Islet precursor cell (in vitro differentiated cells): Measurements from ENCODE around the gene PIP5K1B.
A peak's percentile ranks its signal among the peaks of the same experiment; 100 is the strongest.

Experiments
- DNase-seq: peaks from one replicate; pipeline ENCODE4 v3.0.0-alpha.2; 2018

Gene PIP5K1B

DNA sequence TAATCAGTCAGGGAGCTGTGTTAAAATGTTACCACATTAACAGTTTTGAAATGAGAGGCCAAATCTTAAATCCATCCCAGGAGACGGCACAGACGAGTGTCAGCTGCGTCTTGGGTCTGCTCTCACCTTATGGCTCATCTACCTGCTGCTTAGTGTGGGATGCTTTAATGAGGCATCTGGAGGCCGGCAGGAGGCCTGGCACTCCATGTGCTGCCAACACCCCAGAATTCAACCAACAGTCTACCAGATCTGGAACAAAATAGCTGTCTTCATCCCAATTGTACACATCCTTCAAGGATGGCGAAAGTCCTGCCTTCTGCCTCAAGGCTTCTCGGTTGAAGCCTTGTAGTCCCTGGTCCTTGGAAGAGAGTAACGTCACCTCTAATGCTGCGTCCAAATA, 296.9 kb downstream of the PIP5K1B start:
- DNase-seq, result peak; percentile 32

DNA sequence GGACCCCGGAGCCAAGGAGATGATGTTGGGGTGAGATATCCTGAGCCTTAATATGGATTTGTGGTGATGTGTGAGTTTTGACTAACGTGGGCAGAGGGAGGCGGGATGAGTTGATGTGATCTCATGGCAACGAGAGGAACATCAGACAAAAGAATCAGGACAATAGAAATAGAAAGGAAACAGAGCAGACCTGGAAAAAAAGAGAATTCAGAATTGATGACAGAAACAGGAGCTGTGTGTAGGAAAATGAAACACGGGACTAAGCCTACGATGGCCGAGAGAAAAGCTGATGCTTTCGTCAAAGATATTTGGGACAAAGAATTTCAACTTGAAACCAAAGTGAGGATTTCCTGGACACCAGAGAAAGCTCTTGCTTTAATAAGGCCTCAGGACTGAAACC, 298.0 kb downstream of the PIP5K1B start:
- no peak for DNase-seq

DNA sequence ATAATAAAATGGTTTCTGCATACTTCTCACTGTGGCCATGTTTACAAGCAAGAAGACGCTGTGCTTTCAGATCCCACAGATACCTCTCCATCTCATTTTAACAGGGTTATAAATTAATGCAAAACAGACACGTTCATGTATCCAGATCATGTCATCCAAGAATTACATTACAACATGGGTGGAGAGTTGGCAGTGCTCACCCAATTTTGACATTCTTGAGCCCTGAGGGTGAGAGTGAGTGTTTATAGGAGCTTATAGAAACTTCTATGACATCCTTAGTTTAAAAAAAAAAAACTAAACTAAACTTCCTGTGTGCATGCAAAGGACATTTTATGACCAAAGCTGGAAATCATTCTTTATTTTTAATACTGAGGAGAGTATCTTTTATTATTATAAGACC, 299.8 kb downstream of the PIP5K1B start:
- DNase-seq, result no peak

DNA sequence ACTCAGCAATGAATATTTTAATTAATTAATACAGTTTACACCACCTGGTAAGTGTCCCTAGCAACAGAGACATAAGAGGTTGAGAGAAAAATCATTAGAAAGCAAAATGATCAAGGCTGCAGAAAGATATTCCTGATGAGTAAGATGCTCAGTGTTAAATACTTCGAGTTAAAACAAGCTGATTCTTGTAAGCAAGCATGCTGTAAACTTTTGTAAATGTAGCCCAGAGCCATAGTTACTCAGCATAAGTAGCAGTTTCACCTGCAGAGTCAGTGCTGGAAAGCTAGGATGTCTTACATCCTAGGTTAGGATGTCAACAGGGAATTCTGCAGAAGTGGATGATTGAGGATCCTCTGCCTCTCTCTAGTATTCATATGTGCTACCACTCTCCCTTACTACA, 304.7 kb downstream of the PIP5K1B start:
- peak; percentile 19 for DNase-seq

DNA sequence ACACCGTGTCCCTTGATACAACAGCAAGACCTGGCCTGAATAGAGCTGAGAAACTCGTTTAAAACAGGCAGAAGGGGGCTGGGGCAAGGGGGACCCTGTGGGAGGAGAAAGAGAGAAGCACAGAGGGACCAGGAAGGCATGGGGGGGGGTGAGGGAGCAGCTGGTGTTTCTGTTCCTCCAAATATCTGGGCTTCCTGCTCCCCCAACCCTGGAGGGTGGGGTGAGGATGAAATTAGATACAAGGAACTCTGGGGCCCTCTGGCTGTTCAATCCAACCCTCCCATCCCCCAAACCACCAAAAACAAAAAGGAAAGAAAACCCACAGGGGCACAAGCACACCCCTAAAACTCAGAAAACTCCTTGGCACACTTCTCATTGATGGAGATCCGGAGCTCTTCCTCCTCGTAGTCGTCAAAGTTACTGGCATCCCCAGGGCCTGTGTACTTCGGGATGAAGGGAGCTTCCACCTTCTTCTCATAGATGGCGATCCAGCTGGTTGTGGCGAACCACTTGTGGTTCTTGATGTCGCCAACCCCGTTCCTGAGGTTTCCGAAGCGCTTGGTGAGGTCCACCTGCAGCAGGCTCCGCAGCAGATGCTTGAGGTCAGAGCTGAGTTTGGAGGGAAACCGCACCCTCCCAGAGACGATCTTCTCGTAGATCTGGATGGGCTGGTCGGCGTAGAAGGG, 307.8 kb downstream of the PIP5K1B start:
- no peak for DNase-seq

DNA sequence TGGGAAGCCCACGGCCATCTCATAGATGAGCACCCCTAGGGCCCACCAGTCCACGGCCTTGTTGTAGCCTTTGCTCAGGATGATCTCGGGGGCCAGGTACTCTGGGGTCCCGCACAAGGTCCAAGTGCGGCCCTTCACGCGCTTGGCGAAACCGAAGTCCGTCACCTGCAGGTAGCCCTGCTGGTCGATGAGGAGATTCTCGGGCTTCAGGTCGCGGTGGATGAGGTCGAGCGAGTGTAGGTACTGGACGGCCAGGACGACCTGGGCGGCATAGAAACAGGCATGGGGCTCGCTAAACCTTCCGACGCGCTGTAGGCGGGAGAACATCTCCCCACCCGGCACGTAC, 308.3 kb downstream of the PIP5K1B start:
- no peak for DNase-seq

DNA sequence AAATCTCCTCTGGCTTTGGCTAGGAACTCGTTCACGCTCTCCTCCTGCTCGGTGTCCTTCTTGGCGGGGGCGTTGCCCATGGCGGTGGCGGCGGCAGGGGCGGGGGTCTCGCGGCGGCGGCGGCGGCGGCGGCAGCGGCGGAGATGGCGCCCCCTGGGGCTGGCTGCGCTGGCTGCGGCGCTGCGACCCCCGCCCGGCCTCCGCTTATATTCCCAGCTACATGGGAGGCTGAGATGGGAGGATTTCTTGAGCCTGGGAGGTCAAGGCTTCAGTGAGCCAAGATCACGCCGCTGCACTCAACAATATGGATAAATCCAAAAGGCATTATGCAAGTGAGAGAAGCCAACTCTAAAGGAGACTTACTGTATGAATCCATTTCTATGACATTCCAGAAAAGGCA, 309.0 kb downstream of the PIP5K1B start, which contains the start of gene PRKACG:
Gene PRKACG, minus strand, starts transcription at position 101 of the 400 bp plus-strand sequence. Its CDS starts 21 bp downstream, at position 80.
- DNase-seq, result no peak

DNA sequence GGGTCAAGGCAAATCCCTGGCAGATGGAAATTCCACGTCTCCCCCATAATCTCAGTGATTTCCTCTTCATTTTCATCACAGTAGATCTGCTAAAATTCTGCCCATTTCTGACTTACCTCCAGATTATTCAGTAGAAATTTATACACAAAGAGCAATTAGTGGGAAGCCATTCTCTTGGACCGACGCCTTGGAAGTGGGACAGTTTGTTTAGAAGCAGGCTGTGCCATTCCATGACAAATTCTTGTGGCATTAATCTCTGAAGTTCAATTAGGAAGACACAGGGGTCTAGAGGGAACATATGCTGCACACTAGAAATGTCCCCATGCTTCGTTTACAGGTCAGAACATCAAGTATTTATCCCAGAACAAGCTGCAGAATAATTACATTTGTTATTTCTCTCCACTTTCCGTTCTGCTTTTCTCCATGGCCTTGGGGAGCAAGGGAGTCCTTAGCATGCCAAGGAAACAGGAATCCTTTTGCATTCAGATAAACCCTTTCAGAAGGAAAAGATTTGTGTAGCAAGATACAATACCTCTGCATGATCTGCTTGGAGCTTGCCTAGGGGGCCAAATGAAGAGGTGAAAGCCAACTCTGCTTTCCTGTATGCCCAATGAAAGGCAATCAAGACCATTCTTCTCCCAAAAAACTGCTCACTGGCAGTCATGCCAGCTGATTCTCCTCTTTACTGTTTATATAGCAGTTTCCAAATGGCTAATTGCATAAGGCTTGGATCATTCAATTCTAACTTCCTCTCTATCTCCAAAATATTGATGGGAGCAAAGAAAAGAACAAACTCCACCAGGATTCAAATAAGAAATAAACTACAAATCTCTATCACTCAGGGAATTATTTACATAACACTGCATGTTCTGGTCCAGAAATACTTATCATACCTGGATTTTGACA, 311.4 kb downstream of the PIP5K1B start:
- no peak for DNase-seq

DNA sequence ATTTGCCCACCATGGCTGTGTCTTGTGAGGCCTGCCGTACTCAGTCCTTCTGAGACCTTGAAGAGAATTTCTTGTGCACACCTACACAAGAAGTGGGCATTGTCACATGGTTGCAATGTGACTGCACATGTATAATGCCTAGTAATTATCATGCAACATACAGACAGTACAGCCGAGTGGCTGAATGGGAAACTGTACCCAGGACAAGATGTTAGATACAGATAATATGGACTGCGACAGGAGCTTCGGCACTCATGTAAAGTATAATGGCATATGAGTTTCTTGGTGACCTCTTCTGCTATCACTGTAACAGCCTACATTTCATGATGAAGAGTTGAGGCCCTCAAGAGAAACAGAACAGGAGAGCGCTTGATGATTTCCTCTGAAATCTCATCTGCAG, 313.7 kb downstream of the PIP5K1B start:
- DNase-seq, result no peak

DNA sequence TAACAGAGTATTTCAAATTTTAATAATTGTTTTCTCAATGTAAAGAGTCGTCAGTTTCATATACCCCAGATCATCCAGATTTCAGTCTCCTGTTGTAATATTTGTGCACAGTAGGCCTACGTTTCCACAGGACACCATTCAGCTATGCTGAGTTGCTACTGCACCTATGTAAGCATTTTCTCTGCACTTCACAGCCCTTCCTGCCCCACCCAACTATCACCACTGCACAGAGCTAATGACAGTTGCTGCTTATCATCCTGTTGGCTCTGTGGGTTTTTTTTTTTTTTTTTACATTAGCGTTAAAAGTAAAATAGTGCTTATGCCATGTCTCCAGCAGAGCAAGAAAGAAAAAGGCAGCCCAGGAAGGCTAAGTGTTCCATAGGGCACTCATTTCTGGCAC, 314.8 kb downstream of the PIP5K1B start:
- no peak for DNase-seq

DNA sequence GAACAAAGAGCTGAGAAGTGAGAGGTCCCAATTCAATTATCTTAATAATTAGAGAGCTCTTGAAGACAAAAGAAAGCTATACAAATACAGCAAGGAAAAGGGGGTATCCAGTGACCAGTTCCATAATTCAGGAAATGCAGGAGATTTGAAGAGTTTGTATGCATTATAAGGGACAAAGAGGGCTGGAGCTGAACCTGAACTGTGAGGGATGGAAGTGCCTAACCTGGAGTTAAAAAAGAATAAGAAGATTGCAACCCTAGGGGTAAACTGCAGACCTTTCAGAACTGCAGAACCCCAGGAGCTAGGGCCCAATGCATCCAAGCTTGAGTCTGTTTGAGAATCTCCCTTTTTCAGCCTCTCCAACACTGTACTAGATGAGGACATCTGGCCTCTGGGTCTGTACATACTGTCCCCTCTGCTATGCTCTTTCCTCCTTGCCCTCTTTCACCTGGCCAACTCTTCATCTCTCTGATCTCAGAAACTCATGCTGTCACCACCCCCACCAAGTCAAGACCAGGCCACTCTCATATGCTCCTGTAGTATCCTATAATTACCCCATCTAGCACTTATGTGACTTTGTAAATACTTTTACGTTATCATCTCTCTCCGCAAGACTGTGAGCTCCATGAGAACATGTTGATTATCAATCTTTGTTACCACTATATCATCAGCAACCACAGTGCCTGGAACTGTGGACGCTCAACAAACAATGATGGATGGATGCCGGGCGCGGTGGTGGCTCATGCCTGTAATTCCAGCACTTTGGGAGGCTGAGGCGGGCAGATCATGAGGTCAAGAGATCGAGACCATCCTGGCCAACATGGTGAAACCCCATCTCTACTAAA, 315.5 kb downstream of the PIP5K1B start:
- DNase-seq, result no peak

DNA sequence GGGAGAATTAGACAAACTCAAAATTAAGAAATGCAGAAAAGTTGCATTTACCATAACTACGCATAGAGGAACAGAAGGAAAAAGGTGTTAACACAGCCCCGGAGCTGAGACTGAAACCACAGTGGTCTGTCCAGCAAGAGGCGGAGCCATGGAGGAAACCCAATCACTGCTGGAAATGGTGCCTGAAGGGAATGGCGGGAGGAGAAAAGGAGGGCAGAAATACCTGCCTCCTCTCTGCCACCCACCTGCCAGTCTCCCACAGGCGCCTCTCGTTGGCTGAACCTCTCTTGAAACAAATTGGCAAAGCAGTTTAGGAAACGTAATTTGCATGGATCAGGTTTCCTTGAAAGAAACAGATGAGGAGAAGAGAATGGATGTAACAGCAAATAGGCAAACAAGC, 318.6 kb downstream of the PIP5K1B start:
- DNase-seq, result no peak

DNA sequence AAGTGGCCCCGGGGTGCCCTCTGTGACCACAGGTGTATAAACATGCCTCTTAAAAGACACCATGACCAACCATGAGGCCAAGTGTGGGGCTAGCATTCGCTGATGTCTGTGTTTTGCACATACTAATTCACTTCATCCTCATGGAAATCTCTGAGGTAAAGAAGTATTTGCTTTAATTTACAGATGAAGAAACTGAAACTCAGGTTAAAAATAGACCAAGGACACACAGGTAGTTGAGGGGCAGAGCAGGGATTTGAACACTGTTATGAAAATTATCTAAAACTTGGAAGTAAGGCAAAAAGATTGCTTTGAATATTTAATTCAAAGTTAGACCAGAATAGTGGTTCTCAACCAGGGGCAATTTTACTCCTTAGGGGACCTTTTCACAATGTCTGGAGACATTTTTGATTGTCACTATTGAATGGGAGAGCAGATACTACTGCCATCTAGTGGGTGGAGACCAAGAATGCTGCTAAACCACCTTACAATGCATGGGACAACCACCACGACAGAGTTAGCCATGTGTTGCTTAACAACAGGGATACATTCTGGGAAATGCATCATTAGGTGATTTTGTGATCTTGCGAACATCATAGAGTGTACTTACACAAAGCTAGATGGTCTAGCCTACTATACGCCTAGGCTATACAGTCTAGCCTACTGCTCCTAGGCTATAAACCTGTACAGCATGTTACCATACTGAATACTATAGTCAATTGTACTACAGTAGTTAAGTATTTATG, 322.5 kb downstream of the PIP5K1B start:
- DNase-seq, result peak; percentile 58

DNA sequence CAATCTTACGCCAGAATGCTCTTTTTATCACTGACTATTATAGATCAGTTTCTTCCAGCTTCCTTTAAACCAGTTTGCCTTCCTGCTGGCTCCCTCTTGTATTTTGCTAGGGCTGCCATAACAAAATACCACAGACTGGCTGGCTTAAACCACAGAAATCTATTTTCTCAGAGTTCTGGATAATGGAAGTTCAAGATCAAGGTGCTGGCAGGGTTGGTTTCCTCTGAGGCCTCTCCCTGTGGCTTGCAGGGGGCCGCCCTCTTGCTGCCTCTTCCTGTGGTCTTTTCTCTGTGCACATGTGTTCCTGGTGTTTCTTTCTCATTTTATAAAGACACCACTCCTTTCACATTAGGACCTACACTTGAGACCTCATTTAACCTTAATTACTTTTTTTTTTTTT, 323.7 kb downstream of the PIP5K1B start:
- DNase-seq, result peak; percentile 11

DNA sequence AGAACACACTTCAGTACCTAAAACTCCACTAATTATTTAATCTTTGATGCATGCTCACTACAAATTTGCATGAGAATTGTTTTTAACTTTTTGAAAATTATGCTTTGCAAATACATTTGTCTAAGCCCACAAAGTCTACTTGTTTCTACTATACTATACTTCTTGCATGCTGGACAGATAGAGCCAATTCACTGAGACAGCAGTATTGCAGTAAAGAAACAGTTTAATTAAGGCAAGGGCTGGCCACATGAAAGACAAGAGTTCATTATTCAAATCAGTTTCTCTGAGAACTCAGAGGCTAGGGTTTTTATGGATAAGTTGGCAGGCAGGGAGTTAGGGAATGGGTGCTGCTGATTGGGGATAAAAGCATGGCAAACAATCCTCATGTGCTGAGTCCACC, 324.5 kb downstream of the PIP5K1B start:
- no peak for DNase-seq

DNA sequence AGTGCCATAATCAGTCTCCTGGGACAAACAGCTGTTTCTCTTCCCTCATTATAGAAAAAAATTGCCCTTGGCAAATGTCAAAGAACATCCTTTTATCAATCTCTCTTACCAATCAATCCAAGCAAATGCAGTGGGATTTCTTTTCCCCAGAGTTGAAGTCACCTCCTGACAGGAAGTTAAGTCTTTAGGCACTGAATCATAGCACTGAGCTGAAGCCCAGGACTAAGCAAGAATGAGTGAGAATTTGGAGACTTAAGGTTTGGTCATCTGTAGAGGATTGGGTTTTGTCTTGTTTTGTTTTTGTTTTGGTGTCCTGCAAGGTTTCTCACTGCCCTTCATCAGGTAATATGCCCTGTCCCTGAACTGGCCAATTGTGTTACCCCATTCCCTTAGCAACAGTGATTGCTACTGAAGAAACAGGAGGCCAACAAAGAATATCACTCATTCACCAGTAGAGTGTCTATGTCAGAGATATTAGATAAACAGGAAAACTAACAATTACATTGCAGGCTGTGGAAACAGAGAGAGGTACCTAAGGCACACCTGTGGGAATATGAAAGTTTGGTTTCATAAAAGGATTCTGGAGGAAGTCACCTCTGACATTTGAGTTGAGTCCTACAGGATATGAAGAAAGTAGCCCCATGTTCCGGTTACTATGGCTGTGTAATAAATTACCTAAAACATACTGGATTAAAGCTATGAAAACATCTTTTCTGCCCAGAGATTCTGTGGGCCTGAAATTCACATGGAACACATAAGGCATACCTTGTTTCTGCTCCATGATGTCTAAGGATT, 326.0 kb downstream of the PIP5K1B start:
- DNase-seq, result peak; percentile 30

DNA sequence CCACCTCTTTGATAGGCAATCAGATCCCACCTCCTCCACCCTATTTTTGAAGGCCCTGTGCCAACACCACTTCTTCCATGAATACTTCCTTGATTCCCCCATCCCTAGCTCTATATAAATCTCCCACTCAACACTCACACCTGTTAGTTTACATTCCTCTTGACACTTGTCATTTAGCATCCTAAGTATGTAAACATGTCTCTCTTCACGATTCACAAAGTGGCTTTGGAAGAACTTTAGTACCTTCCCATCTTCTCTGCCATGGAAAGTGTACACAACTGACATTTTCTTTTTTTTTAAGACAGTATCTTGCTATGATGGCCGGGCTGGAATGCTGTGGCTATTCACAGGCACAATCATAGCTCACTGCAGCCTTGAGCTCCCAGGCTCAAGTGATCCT, 329.0 kb downstream of the PIP5K1B start:
- no peak for DNase-seq

DNA sequence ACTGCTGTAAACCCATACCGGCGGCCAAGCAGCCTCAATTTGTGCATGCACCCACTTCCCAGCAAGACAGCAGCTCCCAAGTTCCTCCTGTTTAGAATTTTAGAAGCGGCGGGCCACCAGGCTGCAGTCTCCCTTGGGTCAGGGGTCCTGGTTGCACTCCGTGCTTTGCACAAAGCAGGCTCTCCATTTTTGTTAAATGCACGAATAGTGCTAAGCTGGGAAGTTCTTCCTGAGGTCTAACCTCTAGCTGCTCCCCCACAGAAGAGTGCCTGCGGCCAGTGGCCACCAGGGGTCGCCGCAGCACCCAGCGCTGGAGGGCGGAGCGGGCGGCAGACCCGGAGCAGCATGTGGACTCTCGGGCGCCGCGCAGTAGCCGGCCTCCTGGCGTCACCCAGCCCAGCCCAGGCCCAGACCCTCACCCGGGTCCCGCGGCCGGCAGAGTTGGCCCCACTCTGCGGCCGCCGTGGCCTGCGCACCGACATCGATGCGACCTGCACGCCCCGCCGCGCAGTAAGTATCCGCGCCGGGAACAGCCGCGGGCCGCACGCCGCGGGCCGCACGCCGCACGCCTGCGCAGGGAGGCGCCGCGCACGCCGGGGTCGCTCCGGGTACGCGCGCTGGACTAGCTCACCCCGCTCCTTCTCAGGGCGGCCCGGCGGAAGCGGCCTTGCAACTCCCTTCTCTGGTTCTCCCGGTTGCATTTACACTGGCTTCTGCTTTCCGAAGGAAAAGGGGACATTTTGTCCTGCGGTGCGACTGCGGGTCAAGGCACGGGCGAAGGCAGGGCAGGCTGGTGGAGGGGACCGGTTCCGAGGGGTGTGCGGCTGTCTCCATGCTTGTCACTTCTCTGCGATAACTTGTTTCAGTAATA, 330.6 kb downstream of the PIP5K1B start, which contains the start of gene FXN:
Gene FXN, plus strand, starts transcription at position 315 of the 871 bp plus-strand sequence. Its CDS starts 31 bp downstream, at position 346.
- DNase-seq, result peak; percentile 91

DNA sequence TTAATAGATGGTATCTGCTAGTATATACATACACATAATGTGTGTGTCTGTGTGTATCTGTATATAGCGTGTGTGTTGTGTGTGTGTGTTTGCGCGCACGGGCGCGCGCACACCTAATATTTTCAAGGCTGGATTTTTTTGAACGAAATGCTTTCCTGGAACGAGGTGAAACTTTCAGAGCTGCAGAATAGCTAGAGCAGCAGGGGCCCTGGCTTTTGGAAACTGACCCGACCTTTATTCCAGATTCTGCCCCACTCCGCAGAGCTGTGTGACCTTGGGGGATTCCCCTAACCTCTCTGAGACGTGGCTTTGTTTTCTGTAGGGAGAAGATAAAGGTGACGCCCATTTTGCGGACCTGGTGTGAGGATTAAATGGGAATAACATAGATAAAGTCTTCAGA, 331.3 kb downstream of the PIP5K1B start:
- DNase-seq, result no peak

DNA sequence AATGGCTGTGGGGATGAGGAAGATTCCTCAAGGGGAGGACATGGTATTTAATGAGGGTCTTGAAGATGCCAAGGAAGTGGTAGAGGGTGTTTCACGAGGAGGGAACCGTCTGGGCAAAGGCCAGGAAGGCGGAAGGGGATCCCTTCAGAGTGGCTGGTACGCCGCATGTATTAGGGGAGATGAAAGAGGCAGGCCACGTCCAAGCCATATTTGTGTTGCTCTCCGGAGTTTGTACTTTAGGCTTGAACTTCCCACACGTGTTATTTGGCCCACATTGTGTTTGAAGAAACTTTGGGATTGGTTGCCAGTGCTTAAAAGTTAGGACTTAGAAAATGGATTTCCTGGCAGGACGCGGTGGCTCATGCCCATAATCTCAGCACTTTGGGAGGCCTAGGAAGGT, 331.8 kb downstream of the PIP5K1B start:
- peak; percentile 46 for DNase-seq

DNA sequence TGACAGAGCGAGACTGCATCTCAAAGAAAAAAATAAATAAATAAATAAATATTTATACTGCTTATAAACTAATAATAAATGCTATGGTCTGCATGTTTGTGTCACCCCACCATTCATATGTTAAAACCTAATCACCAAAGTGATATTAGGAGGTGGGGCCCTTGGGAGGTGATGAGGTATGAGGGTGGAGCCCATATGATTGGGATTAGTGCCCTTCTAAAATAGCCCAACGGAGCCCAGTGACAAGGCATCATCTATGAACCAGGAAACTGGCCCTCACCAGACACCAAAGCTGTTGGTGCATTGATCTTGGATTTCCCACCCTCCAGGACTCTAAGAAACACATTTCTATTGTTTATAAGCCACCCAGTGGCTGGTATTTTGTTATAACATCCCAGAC, 335.6 kb downstream of the PIP5K1B start:
- no peak for DNase-seq
